Effector memory CD8-positive, alpha-beta T cell (primary cell): ENCODE data around the gene CLPX.
"Not testable (repeated sequence)": the region's sequence is repeated elsewhere in the genome, so short reads cannot be mapped to it uniquely, and the experiment has no call there.

Experiments used
- ATAC-seq: fragments of 150-1000 bp; cut with Tn5 transposase; replicated peaks from 2 replicates; pipeline ENCODE4 v1.10.0; 2021; ENCODE audit warnings: mild to moderate bottlenecking, moderate library complexity
- DNase-seq, 3 experiments: peaks; one replicate each; pipeline ENCODE4 v3.0.0; 2021
- H3K27ac Mint-ChIP-seq, 2 donors: one replicate each; pipeline ENCODE4 v1.8.0; 2022; ENCODE audit warnings: mild to moderate bottlenecking in 2 of 2, mixed read lengths in 2 of 2, moderate library complexity in 2 of 2
- H3K27me3 Mint-ChIP-seq, 2 donors: one replicate each; pipeline ENCODE4 v1.8.0; 2022; ENCODE audit warnings: mixed read lengths in 2 of 2
- H3K36me3 Mint-ChIP-seq: one replicate; pipeline ENCODE4 v1.8.0; 2022; ENCODE audit warnings: mild to moderate bottlenecking, moderate library complexity, mixed read lengths; ENCODE audit not compliant: insufficient read depth
- H3K4me1 Mint-ChIP-seq, 2 donors: one replicate each; pipeline ENCODE4 v1.8.0; 2022; ENCODE audit warnings: low read depth in 2 of 2, mixed read lengths in 2 of 2
- H3K4me3 Mint-ChIP-seq, 2 donors: one replicate each; pipeline ENCODE4 v1.8.0; 2022; ENCODE audit warnings: mild to moderate bottlenecking in 2 of 2, mixed read lengths in 2 of 2, moderate library complexity in 2 of 2
- H3K9me3 Mint-ChIP-seq, 2 donors: one replicate each; pipeline ENCODE4 v1.8.0; 2022; ENCODE audit warnings: mixed read lengths in 2 of 2

CLPX gene

GRCh38 chr15:65197337-65197645 lies 12.1 kb upstream of the CLPX start:
- no peaks in the 10 kb centered on the region for H3K4me1 Mint-ChIP-seq
- H3K27ac Mint-ChIP-seq = no peak overlapping the region
- H3K27me3 Mint-ChIP-seq = no peaks in the 10 kb centered on the region
- no peak overlapping the region for H3K4me3 Mint-ChIP-seq
- no peaks in the 10 kb centered on the region for H3K36me3 Mint-ChIP-seq
- ATAC-seq = no peak
- no peaks in the 10 kb centered on the region for H3K9me3 Mint-ChIP-seq
- DNase-seq = no peak

GRCh38 chr15:65196637-65197336 lies 11.6 kb upstream of the CLPX start:
- H3K4me1 Mint-ChIP-seq = peaks cover 0 to 1% of the 10 kb centered on the region in 2 donors
- H3K27ac Mint-ChIP-seq = no peak overlapping the region
- ATAC-seq (no peak), DNase-seq (no peak)
- no peaks in the 10 kb centered on the region for H3K27me3 Mint-ChIP-seq
- no peaks in the 10 kb centered on the region for H3K9me3 Mint-ChIP-seq
- no peaks in the 10 kb centered on the region for H3K36me3 Mint-ChIP-seq
- H3K4me3 Mint-ChIP-seq = no peak overlapping the region

GRCh38 chr15:65195548-65195923 lies 10.4 kb upstream of the CLPX start:
- Mint-ChIP-seq H3K27ac (no peak overlapping the region), H3K4me3 (no peak overlapping the region), H3K4me1 (peaks cover 0 to 1% of the 10 kb centered on the region in 2 donors), H3K9me3 (no peaks in the 10 kb centered on the region), H3K36me3 (no peaks in the 10 kb centered on the region), H3K27me3 (no peaks in the 10 kb centered on the region)
- DNase-seq (no peak), ATAC-seq (no peak)

- H3K27ac Mint-ChIP-seq = no peak overlapping the region
- H3K4me3 Mint-ChIP-seq = no peak overlapping the region
- ATAC-seq (no peak), DNase-seq (no peak)
- peaks cover 0 to 1% of the 10 kb centered on the region in 2 donors for H3K4me1 Mint-ChIP-seq
- no peaks in the 10 kb centered on the region for H3K9me3 Mint-ChIP-seq
- H3K36me3 Mint-ChIP-seq = no peaks in the 10 kb centered on the region
- no peaks in the 10 kb centered on the region for H3K27me3 Mint-ChIP-seq
Observed at GRCh38 chr15:65194826-65195547, 9.8 kb upstream of the CLPX start.

GRCh38 chr15:65192016-65192415 lies 6.9 kb upstream of the CLPX start:
- peaks cover 0 to 1% of the 10 kb centered on the region in 2 donors for H3K4me1 Mint-ChIP-seq
- ATAC-seq = no peak
- no peak for DNase-seq
- no peak overlapping the region for H3K27ac Mint-ChIP-seq
- H3K36me3 Mint-ChIP-seq = no peaks in the 10 kb centered on the region
- H3K9me3 Mint-ChIP-seq = no peaks in the 10 kb centered on the region
- H3K27me3 Mint-ChIP-seq = no peaks in the 10 kb centered on the region
- no peak overlapping the region for H3K4me3 Mint-ChIP-seq

- Mint-ChIP-seq H3K4me3 (no peak overlapping the region), H3K4me1 (peaks cover 7% of the 10 kb centered on the region in 2 donors), H3K27ac (no peak overlapping the region), H3K36me3 (peaks cover 4% of the 10 kb centered on the region), H3K27me3 (no peaks in the 10 kb centered on the region), H3K9me3 (no peaks in the 10 kb centered on the region)
- DNase-seq = no peak
- ATAC-seq = no peak
Observed at GRCh38 chr15:65189102-65189740, 4.1 kb upstream of the CLPX start.

- not testable (repeated sequence) for H3K27ac Mint-ChIP-seq, H3K4me3 Mint-ChIP-seq, DNase-seq, H3K36me3 Mint-ChIP-seq, ATAC-seq, H3K9me3 Mint-ChIP-seq, H3K27me3 Mint-ChIP-seq
- peaks cover 11 to 13% of the 10 kb centered on the region in 2 donors for H3K4me1 Mint-ChIP-seq
Observed at GRCh38 chr15:65188472-65188871, 3.3 kb upstream of the CLPX start.

GRCh38 chr15:65184305-65184867 lies 756 bp downstream of the CLPX start:
- ATAC-seq (no peak), DNase-seq (peak; percentile 12 to 33 (median 15))
- peaks cover 14 to 27% of the 10 kb centered on the region in 2 donors for H3K4me1 Mint-ChIP-seq
- H3K36me3 Mint-ChIP-seq = peaks cover 23% of the 10 kb centered on the region
- H3K4me3 Mint-ChIP-seq = peak overlapping the region; percentile 84 to 93
- H3K27ac Mint-ChIP-seq = peak overlapping the region; percentile 92 to 98
- H3K27me3 Mint-ChIP-seq = no peaks in the 10 kb centered on the region
- H3K9me3 Mint-ChIP-seq = no peaks in the 10 kb centered on the region

- Mint-ChIP-seq H3K4me3 (peak overlapping the region; percentile 84 to 93), H3K4me1 (peaks cover 14 to 27% of the 10 kb centered on the region in 2 donors), H3K27ac (peak overlapping the region; percentile 92 to 98), H3K27me3 (no peaks in the 10 kb centered on the region), H3K9me3 (no peaks in the 10 kb centered on the region), H3K36me3 (peaks cover 26% of the 10 kb centered on the region)
- ATAC-seq = no peak
- DNase-seq = no peak
Observed at GRCh38 chr15:65183865-65184159, 1.3 kb downstream of the CLPX start.

- Mint-ChIP-seq H3K4me1 (peaks cover 14 to 27% of the 10 kb centered on the region in 2 donors), H3K27me3 (no peaks in the 10 kb centered on the region), H3K27ac (peak overlapping the region; percentile 92 to 98), H3K36me3 (peaks cover 34% of the 10 kb centered on the region), H3K9me3 (no peaks in the 10 kb centered on the region), H3K4me3 (peak overlapping the region; percentile 84 to 93)
- no peak for ATAC-seq
- DNase-seq = no peak
Observed at GRCh38 chr15:65182538-65182937, 2.6 kb downstream of the CLPX start.

- H3K36me3 Mint-ChIP-seq = peaks cover 42% of the 10 kb centered on the region
- not testable (repeated sequence) for H3K9me3 Mint-ChIP-seq, ATAC-seq, H3K27me3 Mint-ChIP-seq, H3K27ac Mint-ChIP-seq, DNase-seq
- H3K4me3 Mint-ChIP-seq = peak overlapping the region; percentile 1 to 47
- H3K4me1 Mint-ChIP-seq = peaks cover 14 to 27% of the 10 kb centered on the region in 2 donors
Observed at GRCh38 chr15:65181582-65182353, 3.4 kb downstream of the CLPX start.

- Mint-ChIP-seq H3K36me3 (peaks cover 56% of the 10 kb centered on the region), H3K4me3 (no peak overlapping the region), H3K4me1 (peaks cover 8 to 22% of the 10 kb centered on the region in 2 donors), H3K9me3 (no peaks in the 10 kb centered on the region), H3K27ac (no peak overlapping the region), H3K27me3 (no peaks in the 10 kb centered on the region)
- no peak for DNase-seq
- ATAC-seq = no peak
Observed at GRCh38 chr15:65180167-65180566, 5.0 kb downstream of the CLPX start.

- no peak overlapping the region for H3K4me3 Mint-ChIP-seq
- DNase-seq = no peak
- no peak for ATAC-seq
- H3K27me3 Mint-ChIP-seq = no peaks in the 10 kb centered on the region
- peak overlapping the region; percentile 32 to 35 for H3K27ac Mint-ChIP-seq
- H3K9me3 Mint-ChIP-seq = no peaks in the 10 kb centered on the region
- peaks cover 60% of the 10 kb centered on the region for H3K36me3 Mint-ChIP-seq
- H3K4me1 Mint-ChIP-seq = peaks cover 2 to 9% of the 10 kb centered on the region in 2 donors
Observed at GRCh38 chr15:65177901-65178300, 7.2 kb downstream of the CLPX start.
